K562 (cell line): Measurements from ENCODE around the gene GZMH. TPM values are rescaled to one million over a fixed set of nuclear protein-coding genes. Genes with fewer than 3 reads are reported as not detected.

ENCODE experiments used
- ATAC-seq: fragments of 200-7000 bp; cut with Tn5 transposase; 3 replicates; pipeline ENCODE4 v1.9.1; 2020; ENCODE audit warnings: moderate library complexity
- BruUV-seq: library from RNA; stranded (reverse); fragments of 400-500 nt; replicated peaks from 2 replicates; lab custom pipeline; 2021; lab: Mats Ljungman, UMichigan
- CTCF ChIA-PET: fragments of 300-600 bp; formaldehyde crosslinking; extraction: SDS; loops from one replicate; lab custom pipeline; 2021; ENCODE audit warnings: low intra/inter-chr PET ratio; lab: Yijun Ruan, JAX
- POLR2A ChIA-PET: fragments of 300-600, 350-650 bp; sonication (Branson Sonifier 250); formaldehyde crosslinking; extraction: SDS; loops from one replicate; lab custom pipeline; 2021; ENCODE audit warnings: antibody characterized with exemption, inconsistent platforms; lab: Yijun Ruan, JAX
- DNase-seq, 4 experiments: peaks; one replicate each; pipeline versions ENCODE4 v3.0.0 to v3.0.0-alpha.2; 2011 to 2018; ENCODE audit warnings: low spot score in 3 of 4, mixed read lengths in 3 of 4; ENCODE audit errors: extremely low read depth in 1 of 4
- FAIRE-seq: peaks from 2 replicates; lab custom pipeline; 2011; peaks lifted over from hg19 to GRCh38; lab: Jason Lieb, UNC
- H2AFZ ChIP-seq: 2 replicates; pipeline ENCODE4 v1.6.0; 2011; ENCODE audit warnings: low read depth, low read length, control low read depth, inconsistent platforms
- H3K27ac ChIP-seq: fragments of 200-600 bp; 3 replicates; pipeline ENCODE4 v1.8.0; 2011; ENCODE audit warnings: low read depth, mild to moderate bottlenecking, control low read depth, inconsistent platforms, low read length, moderate library complexity, mixed read lengths; ENCODE audit errors: extremely low read depth
- H3K27me3 ChIP-seq, 2 experiments: fragments of 300-600 bp in 1 of 2; 2 replicates in 1 of 2; 3 replicates in 1 of 2; pipeline versions ENCODE4 v1.6.0 to v1.8.0; 2011; ENCODE audit warnings: inconsistent platforms in 2 of 2, low read length in 2 of 2, mild to moderate bottlenecking in 1 of 2, mixed read lengths in 1 of 2, moderate library complexity in 1 of 2; ENCODE audit not compliant: control insufficient read depth in 2 of 2, insufficient read depth in 2 of 2
- H3K36me3 ChIP-seq: fragments of 300-600 bp; 3 replicates; pipeline ENCODE4 v1.8.0; 2011; ENCODE audit warnings: mild to moderate bottlenecking, low read length, inconsistent platforms; ENCODE audit not compliant: control insufficient read depth, insufficient read depth
- H3K4me1 ChIP-seq, 2 experiments: fragments of 200-600 bp in 1 of 2; replicated peaks in 1 of 2; 2 replicates in 1 of 2; 3 replicates in 1 of 2; pipeline versions ENCODE4 v1.5.1 to v1.8.0; 2011; ENCODE audit warnings: inconsistent platforms in 2 of 2, low read length in 2 of 2, mild to moderate bottlenecking in 1 of 2, mixed read lengths in 1 of 2, moderate library complexity in 1 of 2; ENCODE audit not compliant: control insufficient read depth in 2 of 2, insufficient read depth in 2 of 2
- H3K4me2 ChIP-seq: 2 replicates; pipeline ENCODE4 v1.6.1; 2011; ENCODE audit warnings: low read length, control low read depth, inconsistent platforms, mixed read lengths; ENCODE audit not compliant: insufficient read depth
- H3K4me3 ChIP-seq: fragments of 200-600 bp; sonication (generic), shearing (Covaris generic); 2 replicates; pipeline ENCODE4 v1.5.1; 2016; ENCODE audit warnings: control low read depth, inconsistent platforms
- H3K79me2 ChIP-seq: fragments of 200-600 bp; 3 replicates; pipeline ENCODE4 v1.8.0; 2011; ENCODE audit warnings: low read length, inconsistent platforms; ENCODE audit not compliant: control insufficient read depth, insufficient read depth
- H3K9ac ChIP-seq, 2 experiments: 2 replicates each; pipeline versions ENCODE4 v1.6.0 to v1.6.1; 2011; ENCODE audit warnings: low read depth in 2 of 2, low read length in 2 of 2, control low read depth in 1 of 2, inconsistent platforms in 1 of 2, mild to moderate bottlenecking in 1 of 2, mixed read lengths in 1 of 2; ENCODE audit not compliant: insufficient read depth in 1 of 2
- H3K9me1 ChIP-seq: one replicate; pipeline ENCODE4 v1.6.0; 2011; ENCODE audit warnings: inconsistent platforms, mild to moderate bottlenecking, low read length, moderate library complexity; ENCODE audit not compliant: control insufficient read depth, insufficient read depth
- H3K9me3 ChIP-seq: replicated peaks from 2 replicates; pipeline ENCODE4 v1.5.1; 2011; ENCODE audit warnings: low read depth, low read length, inconsistent platforms; ENCODE audit not compliant: control insufficient read depth, insufficient read depth
- H4K20me1 ChIP-seq: replicated peaks from 2 replicates; pipeline ENCODE4 v1.6.1; 2011; ENCODE audit warnings: low read length, inconsistent platforms, mixed read lengths; ENCODE audit not compliant: control insufficient read depth, insufficient read depth
- DMBX1 ChIP-seq: fragments of 250-450 bp; sonication (Bioruptor Pico); IDR thresholded peaks from 2 replicates; pipeline ENCODE4 v1.8.0; 2022; ENCODE audit warnings: inconsistent platforms, mild to moderate bottlenecking, moderate library complexity, borderline replicate concordance
- ELF1 ChIP-seq: fragments of 200-800 bp; sonication (Bioruptor generic); IDR thresholded peaks from 2 replicates; pipeline ENCODE4 v1.6.1; 2016; ENCODE audit warnings: missing genetic modification characterization, missing compliant biosample characterization
- FOS ChIP-seq: IDR thresholded peaks from 3 replicates; pipeline ENCODE4 v1.6.1; 2011; ENCODE audit not compliant: insufficient read length; ENCODE audit errors: extremely low read depth
- SIX5 ChIP-seq, 2 experiments: IDR thresholded peaks; 2 replicates each; pipeline ENCODE4 v1.6.1; 2011; ENCODE audit warnings: low read length in 2 of 2, borderline replicate concordance in 1 of 2, low read depth in 1 of 2, mild to moderate bottlenecking in 1 of 2, moderate library complexity in 1 of 2; ENCODE audit not compliant: insufficient read depth in 1 of 2
- SNIP1 ChIP-seq: fragments of 450-650 bp; IDR thresholded peaks from 2 replicates; pipeline ENCODE4 v1.7.1; 2017; ENCODE audit warnings: low read depth, mild to moderate bottlenecking
- VEZF1 ChIP-seq: fragments of 200-800 bp; sonication (Bioruptor generic); IDR thresholded peaks from 2 replicates; pipeline ENCODE4 v1.6.1; 2017; ENCODE audit warnings: missing genetic modification characterization, missing compliant biosample characterization
- WHSC1 ChIP-seq: IDR thresholded peaks from one replicate; pipeline ENCODE4 v1.6.1; 2012; ENCODE audit warnings: low read length, control low read depth, inconsistent platforms
- XRCC4 ChIP-seq: IDR thresholded peaks from one replicate; pipeline ENCODE4 v1.6.1; 2011; ENCODE audit not compliant: insufficient read depth, insufficient read length; ENCODE audit errors: extremely low read depth
- YBX1 ChIP-seq: fragments of 450-650 bp; IDR thresholded peaks from 2 replicates; pipeline ENCODE4 v1.7.1; 2016; ENCODE audit warnings: mild to moderate bottlenecking
- ZBED1 ChIP-seq: IDR thresholded peaks from 2 replicates; pipeline ENCODE4 v1.6.1; 2014
- ZNF184 ChIP-seq: sonication (generic); formaldehyde crosslinking; IDR thresholded peaks from 2 replicates; pipeline ENCODE4 v1.5.0; 2020; ENCODE audit warnings: missing genetic modification reagents
- ZNF76 ChIP-seq: fragments of 250-450 bp; sonication (Bioruptor Pico); IDR thresholded peaks from 2 replicates; pipeline ENCODE4 v1.4.0; 2020; ENCODE audit warnings: mild to moderate bottlenecking, moderate library complexity, borderline replicate concordance
- WGBS: fragments of 100-300 bp; shearing (Covaris generic); methylation state at CpG from one replicate; pipeline ENCODE4 v1.1.6; 2016; ENCODE audit warnings: low coverage, mixed read lengths; ENCODE audit not compliant: insufficient coverage; ENCODE audit errors: missing lambda C conversion rate; 5-methylcytosine and 5-hydroxymethylcytosine counted together
- in situ Hi-C: fragments of 300-500 bp; cut with MboI; formaldehyde crosslinking; loops from 4 replicates; pipeline ENCODE4 v1.15.0; 2018; ENCODE audit warnings: inconsistent platforms, mixed read lengths
- intact Hi-C: fragments of 100-400 bp; cut with micrococcal nuclease; formaldehyde crosslinking; loops from 2 replicates; pipeline ENCODE4 v1.14.2; 2022
- polyA plus RNA-seq, 8 experiments: library from polyadenylated mRNA; depleted of rRNA in 4 of 8; stranded (reverse) in 5 of 8; unstranded in 3 of 8; fragments of >200 nt; fragmentation: Nextera tagmentation in 2 of 8; fragmentation: Illumina TruSeq in 1 of 8; extraction: Ambion mirVana in 2 of 8; extraction: Trizol in 1 of 8; gene quantifications; 2 replicates each; pipeline versions ENCODE4 v1.2.1 to v1.2.3, GENCODE V29; 2011 to 2014; ENCODE audit warnings: inconsistent platforms in 1 of 8, missing spikeins in 1 of 8
- total RNA-seq, 7 experiments: library from RNA; depleted of rRNA in 6 of 7; stranded (reverse); fragments of >200 nt in 6 of 7; fragmentation: Illumina TruSeq in 2 of 7; extraction: Trizol in 2 of 7; gene quantifications; 2 replicates each; pipeline versions ENCODE4 v1.2.1 to v1.2.3, GENCODE V29; 2011 to 2021; ENCODE audit warnings: low replicate concordance in 1 of 7
- TF ChIP-seq, protein P1 (sequence below): sonication (generic); formaldehyde crosslinking; IDR thresholded peaks from 2 replicates; pipeline ENCODE4 v1.8.0; 2022; ENCODE audit warnings: mild to moderate bottlenecking, missing genetic modification reagents, borderline replicate concordance

Gene GZMH
- total and polyA plus RNA-seq, 9 of the 15 experiments (the other 6 are each of a cell fraction or from before 2014, with no cell fraction given), result not detected

DNA sequence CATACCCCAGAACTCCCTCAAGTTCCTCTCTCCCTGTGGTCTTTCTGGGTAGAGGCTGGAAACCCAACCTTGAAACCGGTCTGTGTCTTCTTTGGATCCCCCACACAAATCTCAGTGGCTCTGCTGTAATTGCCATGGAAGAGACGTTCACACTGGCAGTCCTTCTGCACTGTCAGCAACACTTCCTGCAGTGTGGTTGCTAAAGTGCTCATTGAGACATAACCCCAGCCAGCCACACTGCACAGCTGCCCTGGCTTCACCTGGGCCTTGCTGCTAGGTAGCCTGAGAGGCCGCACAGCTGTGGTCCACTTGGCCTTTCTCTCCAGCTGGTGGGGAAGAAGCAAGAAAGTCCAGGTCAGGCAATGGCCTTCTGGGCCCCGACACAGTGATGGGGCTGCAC, 2.4 kb downstream of the GZMH start:
- no peak overlapping the region for H3K9ac ChIP-seq
- no TSS peak for BruUV-seq
- H4K20me1 ChIP-seq, result no peaks in the 10 kb centered on the region
- DNase-seq, result no peak
- POLR2A ChIA-PET, result no interaction called here
- no peak overlapping the region for H3K27ac ChIP-seq
- ATAC-seq, result no peak
- WGBS, result 4% methylated on average over 4 of the region's 4 CpGs
- no peaks in the 10 kb centered on the region for H3K9me3 ChIP-seq
- H3K79me2 ChIP-seq, result no peaks in the 10 kb centered on the region
- H3K9me1 ChIP-seq, result no peaks in the 10 kb centered on the region
- H3K4me1 ChIP-seq, result no peaks in the 10 kb centered on the region
- H2AFZ ChIP-seq, result no peak overlapping the region
- peaks cover 0 to under 1% of the 10 kb centered on the region in 2 experiments; a peak in 1 of 5 replicates for H3K27me3 ChIP-seq
- no peaks in the 10 kb centered on the region for H3K36me3 ChIP-seq
- no peak overlapping the region for H3K4me3 ChIP-seq
- intact Hi-C loops, result no loop called here
- FAIRE-seq, result no peak
- H3K4me2 ChIP-seq, result no peak overlapping the region
- CTCF ChIA-PET, result no interaction called here
- in situ Hi-C loops, result no loop called here
- TF ChIP-seq FOS, result no peak
- no peak for TF ChIP-seq ELF1
- TF ChIP-seq DMBX1 (CRISPR knock-in tag), result no peak
- no peak for TF ChIP-seq XRCC4
- TF ChIP-seq YBX1, result no peak
- no peak for TF ChIP-seq ZNF76 (CRISPR knock-in tag)
- no peak for TF ChIP-seq WHSC1
- TF ChIP-seq ZBED1, result no peak
- no peak for TF ChIP-seq VEZF1 (CRISPR knock-in tag)
- TF ChIP-seq SIX5 (IDR thresholded peaks at IDR 0.05; ENCODE audit: borderline replicate concordance in 1 of 2, insufficient read depth in 1 of 2, low read depth in 1 of 2, low read length in 2 of 2), result no peak
- TF ChIP-seq SNIP1, result no peak
- TF ChIP-seq ZNF184 (CRISPR knock-in tag), result no peak
- TF ChIP-seq, protein P1, sequence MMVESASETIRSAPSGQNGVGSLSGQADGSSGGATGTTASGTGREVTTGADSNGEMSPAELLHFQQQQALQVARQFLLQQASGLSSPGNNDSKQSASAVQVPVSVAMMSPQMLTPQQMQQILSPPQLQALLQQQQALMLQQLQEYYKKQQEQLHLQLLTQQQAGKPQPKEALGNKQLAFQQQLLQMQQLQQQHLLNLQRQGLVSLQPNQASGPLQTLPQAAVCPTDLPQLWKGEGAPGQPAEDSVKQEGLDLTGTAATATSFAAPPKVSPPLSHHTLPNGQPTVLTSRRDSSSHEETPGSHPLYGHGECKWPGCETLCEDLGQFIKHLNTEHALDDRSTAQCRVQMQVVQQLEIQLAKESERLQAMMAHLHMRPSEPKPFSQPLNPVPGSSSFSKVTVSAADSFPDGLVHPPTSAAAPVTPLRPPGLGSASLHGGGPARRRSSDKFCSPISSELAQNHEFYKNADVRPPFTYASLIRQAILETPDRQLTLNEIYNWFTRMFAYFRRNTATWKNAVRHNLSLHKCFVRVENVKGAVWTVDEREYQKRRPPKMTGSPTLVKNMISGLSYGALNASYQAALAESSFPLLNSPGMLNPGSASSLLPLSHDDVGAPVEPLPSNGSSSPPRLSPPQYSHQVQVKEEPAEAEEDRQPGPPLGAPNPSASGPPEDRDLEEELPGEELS (CRISPR knock-in tag), result no peak
